Suprapubic skin (tissue), 3 donors: Measurements from ENCODE around the gene KCNG3.

Experiments used
- EP300 ChIP-seq: sonication (generic); formaldehyde crosslinking; IDR thresholded peaks from one replicate; pipeline ENCODE4 v1.6.1; 2017; ENCODE audit warnings: antibody characterized with exemption
- TF ChIP-seq, protein P1 (sequence below), 2 donors: fragments of 200-600 bp in 1 of 2; fragments of 450-650 bp in 1 of 2; sonication (generic) in 1 of 2; IDR thresholded peaks; one replicate each; pipeline ENCODE4 v1.5.1; 2016 to 2019; ENCODE audit warnings: antibody characterized with exemption in 2 of 2, mild to moderate bottlenecking in 1 of 2, moderate library complexity in 1 of 2

DNA sequence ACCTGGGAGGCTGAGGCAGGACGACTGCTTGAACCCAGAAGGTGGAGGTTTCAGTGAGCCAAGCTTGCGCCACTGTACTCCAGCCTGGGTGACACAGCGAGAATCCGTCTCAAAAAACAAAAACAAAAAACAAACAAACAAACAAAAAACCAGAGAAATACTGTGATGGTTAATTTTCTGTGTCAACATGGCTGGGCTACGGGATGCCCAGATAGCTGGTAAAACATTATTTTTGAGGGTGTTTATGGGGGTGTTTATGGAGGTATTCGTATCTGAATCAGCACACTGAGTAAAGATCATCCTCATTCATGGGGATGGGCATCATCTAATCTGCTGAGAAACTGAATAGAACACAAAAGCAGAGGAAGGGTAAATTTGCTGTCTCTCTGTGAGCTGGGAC, 92.0 kb downstream of the KCNG3 start:
- TF ChIP-seq, protein P1, sequence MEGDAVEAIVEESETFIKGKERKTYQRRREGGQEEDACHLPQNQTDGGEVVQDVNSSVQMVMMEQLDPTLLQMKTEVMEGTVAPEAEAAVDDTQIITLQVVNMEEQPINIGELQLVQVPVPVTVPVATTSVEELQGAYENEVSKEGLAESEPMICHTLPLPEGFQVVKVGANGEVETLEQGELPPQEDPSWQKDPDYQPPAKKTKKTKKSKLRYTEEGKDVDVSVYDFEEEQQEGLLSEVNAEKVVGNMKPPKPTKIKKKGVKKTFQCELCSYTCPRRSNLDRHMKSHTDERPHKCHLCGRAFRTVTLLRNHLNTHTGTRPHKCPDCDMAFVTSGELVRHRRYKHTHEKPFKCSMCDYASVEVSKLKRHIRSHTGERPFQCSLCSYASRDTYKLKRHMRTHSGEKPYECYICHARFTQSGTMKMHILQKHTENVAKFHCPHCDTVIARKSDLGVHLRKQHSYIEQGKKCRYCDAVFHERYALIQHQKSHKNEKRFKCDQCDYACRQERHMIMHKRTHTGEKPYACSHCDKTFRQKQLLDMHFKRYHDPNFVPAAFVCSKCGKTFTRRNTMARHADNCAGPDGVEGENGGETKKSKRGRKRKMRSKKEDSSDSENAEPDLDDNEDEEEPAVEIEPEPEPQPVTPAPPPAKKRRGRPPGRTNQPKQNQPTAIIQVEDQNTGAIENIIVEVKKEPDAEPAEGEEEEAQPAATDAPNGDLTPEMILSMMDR (IDR thresholded peaks at IDR 0.05): no peak
- no peak for TF ChIP-seq EP300
